Measurements from ENCODE around the gene ZSWIM8.
A peak's percentile ranks its signal among the peaks of the same experiment; 100 is the strongest.
"Not testable (repeated sequence)": the region's sequence is repeated elsewhere in the genome, so short reads cannot be mapped to it uniquely, and the experiment has no call there.

The ZSWIM8 gene

GRCh38 chr10:73785721-73786511, 510 bp downstream of the ZSWIM8 start:
- DNase-seq (ENCODE audit: low spot score): peak; percentile 59
- TF ChIP-seq CTCF (IDR thresholded peaks at IDR 0.05; ENCODE audit: extremely low read depth, missing control alignments): no peak

DNA sequence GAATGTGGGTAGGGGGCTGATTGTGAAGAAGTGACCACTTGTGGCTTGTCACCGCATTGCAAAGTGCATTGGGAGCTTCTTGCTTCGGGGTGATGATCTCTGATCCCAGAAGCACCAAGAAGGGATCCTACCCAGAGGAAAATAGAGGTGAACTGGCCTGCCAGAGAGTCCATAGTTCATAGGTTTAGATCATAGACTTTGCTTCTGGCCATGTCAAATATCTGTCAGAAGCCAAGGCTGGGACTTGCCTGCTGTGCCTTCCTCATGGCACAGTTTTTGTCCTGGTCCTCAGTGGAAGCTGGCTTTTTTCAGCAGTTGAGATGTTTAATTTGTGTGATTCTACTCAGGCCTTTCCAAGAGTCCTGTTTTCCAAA, 1.1 kb downstream of the ZSWIM8 start:
- DNase-seq (ENCODE audit: low spot score): no peak
- no peak for TF ChIP-seq CTCF (IDR thresholded peaks at IDR 0.05; ENCODE audit: extremely low read depth, missing control alignments)

DNA sequence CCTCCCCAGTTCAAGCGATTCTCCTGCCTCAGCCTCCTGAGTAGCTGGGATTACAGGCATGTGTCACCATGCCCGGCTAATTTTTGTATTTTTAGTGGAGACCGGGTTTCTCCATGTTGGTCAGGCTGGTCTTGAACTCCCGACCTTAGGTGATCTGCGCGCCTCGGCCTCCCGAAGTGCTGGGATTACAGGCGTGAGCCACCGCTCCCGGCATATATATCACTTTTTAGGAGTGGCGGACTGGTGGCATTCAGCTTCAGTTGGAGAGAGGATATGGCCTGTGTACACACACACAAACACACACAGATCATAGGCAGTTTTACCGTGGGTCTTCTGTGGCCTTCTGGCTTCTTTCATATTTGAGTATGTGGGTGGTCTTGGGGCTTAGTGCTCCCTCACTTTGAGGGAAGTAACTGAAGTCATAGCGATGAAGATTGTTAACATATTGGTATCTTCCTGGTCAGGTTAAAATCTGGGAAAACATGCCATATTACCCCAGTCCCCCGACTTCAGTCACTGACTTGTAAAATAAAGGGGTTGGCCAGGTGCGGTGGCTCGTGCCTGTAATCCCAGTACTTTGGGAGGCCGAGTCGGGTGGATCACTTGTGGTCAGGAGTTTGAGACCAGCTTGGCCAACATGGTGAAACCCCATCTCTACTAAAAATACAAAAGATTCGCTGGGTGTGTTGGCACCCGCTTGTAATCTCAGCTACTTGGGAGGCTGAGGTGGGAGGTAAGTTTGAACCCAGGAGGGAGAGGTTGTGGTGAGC, 1.8 kb downstream of the ZSWIM8 start:
- not testable (repeated sequence) for DNase-seq (ENCODE audit: low spot score)

DNA sequence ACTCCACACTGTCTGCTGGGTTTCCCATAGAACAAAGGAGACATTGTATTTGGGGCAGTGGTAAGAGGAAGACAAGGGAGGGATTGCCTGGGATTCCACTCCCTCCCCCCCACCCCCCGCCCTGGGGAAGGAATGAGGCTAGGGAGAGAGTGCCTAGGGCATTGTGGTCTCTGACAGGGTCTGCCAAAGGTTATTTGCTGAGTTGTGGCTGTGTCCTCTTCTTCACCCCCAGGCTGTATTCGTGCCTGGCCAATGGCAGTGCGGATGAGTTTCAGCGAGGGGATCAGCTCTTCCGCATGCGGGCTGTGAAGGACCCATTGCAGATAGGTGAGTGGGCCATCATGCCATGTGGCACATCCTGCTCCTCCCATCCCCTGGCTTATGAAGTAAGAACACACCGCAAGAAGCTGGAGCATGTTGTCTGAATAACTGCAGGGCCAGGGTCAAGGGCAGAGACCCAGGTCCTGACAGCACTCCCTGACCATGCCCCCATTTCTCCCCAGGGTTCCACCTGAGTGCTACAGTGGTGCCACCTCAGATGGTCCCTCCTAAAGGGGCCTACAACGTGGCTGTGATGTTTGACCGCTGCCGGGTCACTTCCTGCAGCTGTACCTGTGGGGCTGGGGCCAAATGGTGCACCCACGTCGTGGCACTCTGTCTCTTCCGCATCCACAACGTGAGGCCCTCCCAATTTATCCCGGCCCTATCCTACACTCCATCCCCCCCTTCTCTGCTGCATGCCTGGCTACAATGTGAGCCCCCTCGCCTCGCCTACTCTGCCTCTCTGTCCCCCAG, 3.7 kb downstream of the ZSWIM8 start:
- no peak for DNase-seq (ENCODE audit: low spot score)
- no peak for TF ChIP-seq CTCF (IDR thresholded peaks at IDR 0.05; ENCODE audit: extremely low read depth, missing control alignments)

DNA sequence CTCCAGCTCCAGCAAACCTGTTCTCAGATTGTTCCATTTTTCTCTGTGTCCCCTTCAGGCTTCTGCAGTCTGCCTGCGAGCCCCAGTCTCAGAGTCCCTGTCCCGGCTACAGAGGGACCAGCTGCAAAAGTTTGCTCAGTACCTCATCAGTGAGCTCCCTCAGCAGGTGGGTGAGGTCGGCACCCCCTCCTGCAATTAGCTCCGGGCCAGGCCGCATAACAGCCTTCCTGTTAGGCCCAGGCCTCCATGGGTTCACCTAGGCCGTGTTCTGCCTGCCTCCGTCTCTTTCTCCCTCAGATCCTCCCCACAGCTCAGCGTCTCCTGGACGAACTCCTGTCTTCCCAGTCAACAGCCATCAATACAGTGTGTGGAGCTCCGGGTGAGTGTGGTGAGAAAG, 4.3 kb downstream of the ZSWIM8 start:
- no peak for DNase-seq (ENCODE audit: low spot score)
- no peak for TF ChIP-seq CTCF (IDR thresholded peaks at IDR 0.05; ENCODE audit: extremely low read depth, missing control alignments)

DNA sequence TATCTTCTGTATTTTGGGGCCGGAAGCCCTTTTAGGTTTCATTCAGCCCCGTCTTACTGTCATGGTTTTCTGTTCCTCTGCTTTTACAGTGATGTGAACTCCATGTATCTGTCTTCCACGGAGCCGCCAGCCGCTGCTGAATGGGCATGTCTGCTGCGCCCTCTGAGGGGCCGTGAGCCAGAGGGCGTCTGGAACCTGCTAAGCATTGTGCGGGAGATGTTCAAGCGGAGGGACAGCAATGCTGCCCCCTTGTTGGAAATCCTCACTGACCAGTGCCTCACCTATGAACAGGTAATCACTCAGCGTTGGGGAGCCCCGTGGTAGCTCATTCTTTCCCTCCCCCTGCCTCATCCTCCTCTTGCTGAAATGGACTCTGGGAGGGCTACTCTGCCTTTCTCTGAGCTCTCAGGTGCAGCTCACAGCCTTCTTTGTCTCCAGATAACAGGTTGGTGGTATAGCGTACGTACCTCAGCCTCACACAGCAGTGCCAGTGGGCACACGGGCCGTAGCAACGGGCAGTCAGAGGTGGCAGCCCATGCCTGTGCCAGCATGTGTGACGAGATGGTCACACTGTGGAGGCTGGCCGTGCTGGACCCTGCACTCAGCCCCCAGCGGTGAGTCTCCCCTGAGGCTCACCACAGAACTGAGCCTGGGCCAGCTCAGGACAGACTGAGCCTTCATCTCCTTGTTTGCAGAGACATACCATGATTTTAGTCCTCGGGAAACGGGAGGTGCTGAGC, 5.7 kb downstream of the ZSWIM8 start:
- DNase-seq (ENCODE audit: low spot score): no peak
- no peak for TF ChIP-seq CTCF (IDR thresholded peaks at IDR 0.05; ENCODE audit: extremely low read depth, missing control alignments)

- no peak for DNase-seq (ENCODE audit: low spot score)
- no peak for TF ChIP-seq CTCF (IDR thresholded peaks at IDR 0.05; ENCODE audit: extremely low read depth, missing control alignments)
Measured at GRCh38 chr10:73791871-73792400, 6.5 kb downstream of the ZSWIM8 start.
